NCI-H524 (cell line): ENCODE measurements around the gene RASGEF1C.
"Not testable (repeated sequence)": the region's sequence is repeated elsewhere in the genome, so short reads cannot be mapped to it uniquely, and the experiment has no call there.

ENCODE experiments used
- DNase-seq, 2 experiments: peaks; one replicate each; lab custom pipeline; 2025; lab: John Stamatoyannopoulos, UW

The RASGEF1C gene

GRCh38 chr5:180135967-180136629 lies 72.9 kb downstream of the RASGEF1C start:
- DNase-seq, result no peak

GRCh38 chr5:180135128-180135955 lies 73.7 kb downstream of the RASGEF1C start:
- no peak for DNase-seq

- DNase-seq, result no peak
Measured at GRCh38 chr5:180133971-180134508, 75.0 kb downstream of the RASGEF1C start.

GRCh38 chr5:180133551-180133950 lies 75.5 kb downstream of the RASGEF1C start:
- no peak for DNase-seq

GRCh38 chr5:180133060-180133459 lies 76.0 kb downstream of the RASGEF1C start:
- DNase-seq, result no peak

- DNase-seq, result peak; percentile 67 to 88
Measured at GRCh38 chr5:180130876-180131740, 77.9 kb downstream of the RASGEF1C start.

GRCh38 chr5:180130291-180130869 lies 78.6 kb downstream of the RASGEF1C start:
- DNase-seq, result no peak

GRCh38 chr5:180129291-180130190 lies 79.5 kb downstream of the RASGEF1C start:
- peak in 1 of 2 experiments; percentile 18 for DNase-seq

GRCh38 chr5:180128671-180129261 lies 80.2 kb downstream of the RASGEF1C start:
- DNase-seq, result no peak

- DNase-seq, result no peak
Measured at GRCh38 chr5:180127682-180128670, 81.0 kb downstream of the RASGEF1C start.

GRCh38 chr5:180126716-180127681 lies 82.0 kb downstream of the RASGEF1C start:
- DNase-seq, result peak in 1 of 2 experiments; percentile 38

GRCh38 chr5:180126156-180126555 lies 82.9 kb downstream of the RASGEF1C start:
- not testable (repeated sequence) for DNase-seq

GRCh38 chr5:180124662-180125061 lies 84.3 kb downstream of the RASGEF1C start:
- DNase-seq, result not testable (repeated sequence)

- DNase-seq, result no peak
Measured at GRCh38 chr5:180122875-180123274, 86.1 kb downstream of the RASGEF1C start.

- DNase-seq, result no peak
Measured at GRCh38 chr5:180121826-180122413, 87.1 kb downstream of the RASGEF1C start.

GRCh38 chr5:180120237-180121101 lies 88.5 kb downstream of the RASGEF1C start:
- no peak for DNase-seq
